Measurements from ENCODE around the gene DGKG. TPM values are rescaled to one million over a fixed set of nuclear protein-coding genes. Genes with fewer than 3 reads are reported as not detected.

Gene DGKG
- total and polyA plus RNA-seq, 2 of the 8 experiments (the other 6 are each of a cell fraction or from before 2014, with no cell fraction given): 0.30 to 0.48 TPM

GRCh38 chr3:186176373-186176990 is 185.6 kb downstream of the DGKG start (continued):
- TF ChIP-seq CHD7 (IDR thresholded peaks at IDR 0.05; ENCODE audit: insufficient replicate concordance, low read length): no peak
- TF ChIP-seq CEBPB (IDR thresholded peaks at IDR 0.05; ENCODE audit: low read depth, low read length): no peak
- TF ChIP-seq E2F6 (IDR thresholded peaks at IDR 0.05): no peak
- no peak for TF ChIP-seq ATF2 (IDR thresholded peaks at IDR 0.05; ENCODE audit: low read length)
- TF ChIP-seq SIN3A (conservative IDR thresholded peaks at IDR 0.05 in 1 of 2, IDR thresholded peaks at IDR 0.05 in 1 of 2; ENCODE audit: low read depth in 1 of 2, low read length in 2 of 2): no peak
- no peak for TF ChIP-seq CBX5 (IDR thresholded peaks at IDR 0.05; ENCODE audit: low read depth, low read length)
- TF ChIP-seq ATF3 (IDR thresholded peaks at IDR 0.05; ENCODE audit: insufficient read depth, low read depth, low read length): no peak
